Measurements from ENCODE around the gene FBL.

DNA sequence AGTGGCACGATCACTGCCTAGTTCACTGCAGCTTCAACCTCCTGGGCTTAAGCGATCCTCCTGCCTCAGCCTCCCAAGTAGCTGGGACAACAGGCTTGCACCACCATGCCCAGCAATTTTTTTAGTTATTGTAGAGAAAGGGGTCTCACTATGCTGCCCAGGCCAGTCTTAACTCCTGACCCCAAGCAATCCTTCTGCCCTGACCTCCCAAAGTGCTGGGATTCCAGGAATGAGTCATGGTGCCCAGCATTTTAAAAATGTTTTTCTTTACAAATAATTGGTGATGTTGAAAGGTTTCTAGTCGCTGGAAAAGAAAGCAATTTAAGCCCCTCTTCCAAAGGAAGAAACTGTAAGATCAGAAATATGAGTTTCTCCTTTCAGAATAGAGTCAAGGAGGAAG, 31.6 kb downstream of the FBL start:
- TF ChIP-seq, protein P1, sequence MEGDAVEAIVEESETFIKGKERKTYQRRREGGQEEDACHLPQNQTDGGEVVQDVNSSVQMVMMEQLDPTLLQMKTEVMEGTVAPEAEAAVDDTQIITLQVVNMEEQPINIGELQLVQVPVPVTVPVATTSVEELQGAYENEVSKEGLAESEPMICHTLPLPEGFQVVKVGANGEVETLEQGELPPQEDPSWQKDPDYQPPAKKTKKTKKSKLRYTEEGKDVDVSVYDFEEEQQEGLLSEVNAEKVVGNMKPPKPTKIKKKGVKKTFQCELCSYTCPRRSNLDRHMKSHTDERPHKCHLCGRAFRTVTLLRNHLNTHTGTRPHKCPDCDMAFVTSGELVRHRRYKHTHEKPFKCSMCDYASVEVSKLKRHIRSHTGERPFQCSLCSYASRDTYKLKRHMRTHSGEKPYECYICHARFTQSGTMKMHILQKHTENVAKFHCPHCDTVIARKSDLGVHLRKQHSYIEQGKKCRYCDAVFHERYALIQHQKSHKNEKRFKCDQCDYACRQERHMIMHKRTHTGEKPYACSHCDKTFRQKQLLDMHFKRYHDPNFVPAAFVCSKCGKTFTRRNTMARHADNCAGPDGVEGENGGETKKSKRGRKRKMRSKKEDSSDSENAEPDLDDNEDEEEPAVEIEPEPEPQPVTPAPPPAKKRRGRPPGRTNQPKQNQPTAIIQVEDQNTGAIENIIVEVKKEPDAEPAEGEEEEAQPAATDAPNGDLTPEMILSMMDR (conservative IDR thresholded peaks at IDR 0.05; ENCODE audit: low read depth, low read length): no peak
- TF ChIP-seq EZH2 (IDR thresholded peaks at IDR 0.05; ENCODE audit: low read length, unreplicated experiment) (no peak), EZH2phosphoT487 (IDR thresholded peaks at IDR 0.05; ENCODE audit: borderline replicate concordance, low read length) (no peak)

Measured in PC-3 (cell line).